Cardiac fibroblast (primary cell): ENCODE results near the gene KLHL29.

Experiments used
- DNase-seq, 2 donors: peaks; one replicate each; pipeline versions ENCODE4 v3.0.0 to v3.0.0-alpha.2; 2010; ENCODE audit warnings: low read depth in 2 of 2
- H3K4me3 ChIP-seq, 2 donors: replicated peaks in 1 of 2; 1 replicate in 1 of 2; 2 replicates in 1 of 2; pipeline ENCODE4 v1.5.1; 2011; ENCODE audit warnings: low read depth in 2 of 2, low read length in 2 of 2, mild to moderate bottlenecking in 2 of 2, moderate library complexity in 1 of 2
- CTCF ChIP-seq: IDR thresholded peaks from one replicate; pipeline ENCODE4 v1.5.1; 2011; ENCODE audit warnings: low read depth, mild to moderate bottlenecking, low read length, inconsistent platforms

The KLHL29 gene

GRCh38 chr2:23673082-23673481 is 288.1 kb downstream of the KLHL29 start:
- TF ChIP-seq CTCF, result no peak
- H3K4me3 ChIP-seq, result no peak overlapping the region
- DNase-seq, result no peak

GRCh38 chr2:23673830-23674679 is 289.1 kb downstream of the KLHL29 start:
- DNase-seq, result no peak
- no peak overlapping the region for H3K4me3 ChIP-seq
- no peak for TF ChIP-seq CTCF

GRCh38 chr2:23675506-23675905 is 290.5 kb downstream of the KLHL29 start:
- no peak for TF ChIP-seq CTCF
- H3K4me3 ChIP-seq, result no peak overlapping the region
- no peak for DNase-seq

- TF ChIP-seq CTCF, result no peak
- H3K4me3 ChIP-seq, result no peak overlapping the region
Observed at GRCh38 chr2:23677836-23678235, 292.9 kb downstream of the KLHL29 start.

GRCh38 chr2:23679044-23679443 is 294.1 kb downstream of the KLHL29 start:
- no peak for TF ChIP-seq CTCF
- no peak overlapping the region for H3K4me3 ChIP-seq
- DNase-seq, result peak in 1 of 2 donors; percentile 41

More at GRCh38 chr2:23677836-23678235, 292.9 kb downstream of the KLHL29 start:
- DNase-seq, result no peak

- no peak overlapping the region for H3K4me3 ChIP-seq
- TF ChIP-seq CTCF, result no peak
Observed at GRCh38 chr2:23680951-23681350, 296.0 kb downstream of the KLHL29 start.

More at GRCh38 chr2:23680951-23681350, 296.0 kb downstream of the KLHL29 start:
- no peak for DNase-seq
